HG03432 (cell line): Measurements from ENCODE around the gene MYO18B.

Experiments
- ATAC-seq: cut with Tn5 transposase; IDR thresholded peaks from one replicate; pipeline ENCODE4 v1.9.1; 2021; ENCODE audit warnings: mild to moderate bottlenecking, moderate library complexity; ENCODE audit not compliant: unreplicated experiment

MYO18B gene

DNA sequence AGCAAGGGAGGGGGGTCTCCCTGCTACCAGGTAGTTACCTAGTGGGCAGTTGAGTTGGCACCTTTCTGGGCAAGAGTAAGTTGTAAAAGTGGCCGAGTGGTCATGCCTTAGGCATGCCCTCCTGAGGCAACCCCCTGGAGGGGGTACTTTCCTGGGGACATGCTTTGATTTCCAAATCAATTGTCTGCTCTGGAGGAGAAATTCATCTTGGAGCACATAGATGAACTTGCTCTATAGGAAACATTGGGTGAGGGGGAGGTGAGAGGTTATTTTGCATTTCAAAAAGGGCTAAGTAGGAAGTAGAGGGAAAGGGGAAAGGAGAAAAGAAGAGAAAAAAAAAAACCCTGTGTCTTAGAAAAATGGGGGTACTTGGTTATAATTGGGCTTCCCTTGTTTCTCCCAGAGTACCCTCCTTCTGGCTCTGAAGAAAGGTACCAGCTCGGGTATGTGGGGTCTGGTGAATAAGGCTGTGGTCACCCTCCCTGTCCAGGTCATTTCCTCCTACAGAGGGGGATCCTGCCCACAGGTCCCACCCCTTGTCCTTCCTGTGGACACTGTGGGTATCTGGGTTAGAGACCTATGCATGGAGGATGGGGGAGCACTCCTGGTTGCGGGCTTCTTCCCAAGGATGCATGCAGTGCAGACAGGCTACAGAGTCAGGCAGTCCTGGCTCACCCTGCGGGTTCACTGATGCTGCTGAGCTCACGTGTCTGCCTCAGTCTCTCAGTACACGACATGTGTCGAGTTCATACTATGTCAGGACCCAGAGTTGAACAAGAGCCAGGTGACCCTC is 193.5 kb downstream of the MYO18B start:
- ATAC-seq = no peak

DNA sequence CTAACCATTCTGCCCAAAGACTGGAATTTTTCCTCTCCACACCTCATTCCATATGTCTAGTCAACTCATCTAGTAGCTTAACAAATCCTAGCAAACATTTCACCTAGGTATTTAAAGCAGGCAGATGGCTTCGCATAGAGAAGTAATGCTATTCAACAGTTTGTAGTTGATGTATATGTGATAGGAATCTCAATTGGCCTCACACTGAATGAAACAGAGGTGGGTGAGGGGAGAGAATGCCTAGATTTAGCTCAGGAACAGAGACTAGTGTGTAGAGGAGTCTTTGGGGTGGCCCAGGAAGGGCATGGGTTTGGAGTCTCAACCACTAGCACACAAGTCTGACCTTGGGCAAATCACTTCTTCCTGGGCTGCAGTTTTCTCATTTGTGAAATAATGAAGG is 196.2 kb downstream of the MYO18B start:
- no peak for ATAC-seq

DNA sequence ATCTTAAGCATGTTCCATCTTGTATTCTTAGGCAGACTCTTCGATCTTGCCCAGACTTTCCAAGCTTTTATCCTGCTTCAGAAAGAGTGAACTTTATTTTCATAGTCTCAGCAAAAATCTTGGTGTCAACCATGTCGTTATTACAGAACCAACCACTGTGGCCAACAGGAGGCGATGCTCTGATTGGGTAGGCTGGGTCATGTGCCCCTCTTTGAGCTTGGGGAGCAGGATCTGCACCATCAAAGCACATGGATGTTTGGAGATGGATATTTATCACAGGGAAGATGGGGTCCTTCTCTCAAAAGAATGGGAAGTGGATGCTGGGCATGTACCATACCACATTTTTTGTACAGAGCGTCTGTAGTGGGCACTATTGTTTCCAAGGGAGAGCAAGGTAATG is 197.4 kb downstream of the MYO18B start:
- ATAC-seq = no peak

DNA sequence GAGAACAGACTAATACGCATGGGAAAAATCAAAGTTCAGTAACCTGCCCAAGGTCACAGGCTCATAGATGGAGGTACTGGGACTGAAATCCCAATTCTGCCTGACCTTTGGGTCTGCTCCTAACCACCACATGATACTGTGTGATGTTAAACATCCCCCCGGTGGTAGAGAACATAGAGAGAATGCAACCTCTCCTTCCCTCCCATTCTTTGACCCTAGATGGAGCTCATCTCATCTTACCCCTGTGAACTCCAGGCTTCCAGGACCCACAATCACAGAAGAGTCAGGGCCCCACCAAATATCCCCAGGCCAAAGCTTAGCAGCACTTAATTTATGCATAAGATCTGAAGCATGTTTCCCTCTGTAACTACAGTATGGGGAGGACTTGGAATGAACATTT is 198.5 kb downstream of the MYO18B start:
- ATAC-seq = no peak

DNA sequence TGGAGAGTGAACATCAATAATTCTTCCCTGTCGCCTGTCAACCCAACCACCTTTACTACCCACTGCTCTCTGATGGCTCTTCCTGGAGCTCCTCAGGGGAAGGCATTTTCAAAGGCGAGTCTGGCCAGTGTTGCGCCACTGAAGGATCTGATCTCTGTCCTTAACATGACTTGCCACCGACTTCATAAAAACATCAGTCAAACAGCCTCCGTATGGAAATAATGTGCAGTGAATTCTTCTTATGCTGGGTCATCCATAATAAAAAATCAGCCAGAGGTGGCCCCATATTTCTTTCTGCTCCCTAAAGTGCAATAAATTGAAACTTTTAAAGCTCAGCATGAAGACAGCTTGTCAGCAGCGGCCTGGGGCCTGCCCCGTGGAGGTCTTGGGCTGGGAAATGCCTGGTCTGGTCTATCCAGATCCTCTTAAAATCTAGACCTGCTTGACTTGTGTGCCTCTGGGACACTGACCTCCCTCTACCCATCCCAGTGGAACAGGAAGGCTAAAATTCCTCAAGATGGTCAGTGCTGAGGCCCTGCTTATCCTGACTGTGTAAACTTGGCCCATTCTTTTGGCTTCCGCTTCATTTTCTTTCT is 199.5 kb downstream of the MYO18B start:
- ATAC-seq = no peak

DNA sequence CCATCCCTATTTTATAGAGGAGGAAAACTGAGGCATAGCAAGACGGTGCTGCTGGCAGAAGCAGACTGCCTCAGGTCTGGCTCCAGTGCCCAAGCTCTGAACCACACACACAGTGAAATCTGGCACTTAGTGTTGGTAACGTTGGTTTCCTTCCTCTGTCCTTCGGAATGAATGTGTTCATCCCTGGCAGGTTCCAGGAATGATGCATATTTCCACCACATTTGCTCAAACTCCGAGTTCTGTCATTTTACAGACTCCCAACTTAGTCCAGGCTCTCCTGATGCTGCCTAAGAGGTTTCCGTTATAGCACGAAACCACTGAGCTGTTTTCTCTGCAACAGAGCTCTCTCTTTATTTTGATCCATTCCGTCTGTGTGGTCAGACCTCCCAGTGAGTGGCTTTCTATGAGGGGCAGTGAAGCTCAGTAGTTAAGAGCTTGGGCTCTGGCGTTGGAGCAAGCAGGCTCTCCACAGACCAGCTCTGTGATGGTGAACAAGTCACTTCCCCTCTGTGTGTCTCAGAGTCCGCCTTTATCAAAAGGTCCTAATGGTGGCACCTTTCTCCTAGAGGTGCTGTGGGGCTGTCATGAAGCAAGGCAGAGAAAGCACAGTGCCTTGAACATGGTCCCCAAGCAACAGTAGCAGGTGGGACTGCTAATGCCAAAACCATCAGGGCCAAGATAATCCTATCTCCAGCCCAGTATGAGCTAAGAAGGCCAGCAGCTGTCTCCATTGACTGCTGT is 200.3 kb downstream of the MYO18B start:
- ATAC-seq = no peak

DNA sequence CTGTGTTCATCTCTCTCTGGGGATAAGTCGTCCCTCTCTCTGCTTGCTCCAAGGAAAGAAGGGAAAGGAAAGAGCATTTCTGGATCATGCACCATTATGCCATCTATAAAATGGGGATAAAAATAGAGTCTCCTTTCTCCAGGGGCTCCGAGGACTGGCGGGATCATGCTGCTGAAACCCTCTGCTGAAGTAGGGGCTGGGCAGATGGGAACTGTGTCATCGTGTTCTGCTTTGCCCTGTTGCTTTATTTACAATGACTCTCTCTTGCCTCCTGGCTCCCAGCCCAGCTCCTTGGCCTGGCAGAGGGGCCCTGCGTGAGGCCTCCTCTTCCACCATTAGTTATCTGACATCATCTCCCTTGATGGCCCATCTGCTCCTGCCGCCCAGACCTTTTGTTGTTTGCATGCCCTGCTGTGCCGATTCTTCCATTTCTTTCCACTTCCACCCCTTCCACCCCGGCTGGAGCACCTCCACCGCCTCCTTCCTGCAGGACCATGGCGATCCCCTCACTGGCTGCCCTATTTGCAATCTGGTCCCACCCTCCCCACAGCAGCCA is 200.9 kb downstream of the MYO18B start:
- no peak for ATAC-seq

DNA sequence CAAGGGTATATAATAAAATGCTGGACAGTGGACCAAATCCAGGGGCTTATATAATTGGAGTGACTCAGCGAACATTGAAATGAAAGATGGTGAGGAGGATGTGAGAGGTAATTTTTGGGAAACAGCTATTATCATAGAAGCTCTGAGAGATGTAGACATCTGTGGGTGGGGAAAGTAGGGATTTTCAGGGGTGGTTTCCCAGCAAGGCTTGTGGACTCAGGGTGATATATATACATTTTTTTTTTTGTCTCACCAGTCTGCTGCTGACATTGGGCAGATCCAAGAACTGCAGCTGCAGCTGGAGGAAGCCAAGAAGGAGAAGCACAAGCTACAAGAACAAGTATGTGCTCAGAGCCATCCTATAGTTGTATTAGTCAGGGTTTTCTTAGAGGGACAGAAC is 208.1 kb downstream of the MYO18B start:
- no peak for ATAC-seq

DNA sequence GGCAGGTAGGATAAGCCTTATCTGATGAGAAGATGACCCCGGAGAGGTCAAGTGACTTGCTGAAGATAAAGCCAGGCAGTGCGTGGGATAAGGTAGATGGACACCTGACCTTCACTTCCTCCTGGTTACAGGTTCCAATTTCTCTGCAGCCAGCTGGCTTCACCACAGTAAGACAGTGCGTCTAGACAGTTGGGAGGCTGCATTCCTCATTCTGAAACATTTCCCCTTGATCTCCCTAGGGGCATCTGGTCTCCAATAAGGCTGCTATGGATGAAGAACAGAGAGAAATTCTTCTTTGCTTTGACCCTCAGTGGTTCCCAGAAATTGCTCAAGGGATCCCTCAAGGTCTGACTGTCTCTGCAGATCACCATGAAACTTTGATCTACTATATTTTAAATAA is 211.3 kb downstream of the MYO18B start:
- ATAC-seq = no peak

DNA sequence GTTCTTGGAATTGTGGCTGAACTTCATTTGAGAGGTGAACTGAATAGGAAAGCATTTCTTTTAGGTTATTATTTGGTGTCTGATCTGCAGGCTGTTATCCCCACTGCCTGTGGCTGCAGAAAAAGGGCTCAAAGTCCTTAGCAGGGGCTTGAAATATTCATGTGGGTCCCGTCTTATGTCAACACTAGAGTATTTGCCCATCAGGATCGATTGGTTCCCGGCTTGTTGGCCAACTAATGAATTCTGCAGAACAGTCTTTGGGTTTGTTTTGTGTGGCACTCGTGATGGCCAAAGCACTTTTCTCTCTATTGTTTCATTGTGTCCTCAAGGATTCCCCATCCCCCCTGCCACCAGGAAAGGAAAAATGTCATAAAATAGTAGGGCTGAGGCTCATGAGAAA is 211.9 kb downstream of the MYO18B start:
- no peak for ATAC-seq

DNA sequence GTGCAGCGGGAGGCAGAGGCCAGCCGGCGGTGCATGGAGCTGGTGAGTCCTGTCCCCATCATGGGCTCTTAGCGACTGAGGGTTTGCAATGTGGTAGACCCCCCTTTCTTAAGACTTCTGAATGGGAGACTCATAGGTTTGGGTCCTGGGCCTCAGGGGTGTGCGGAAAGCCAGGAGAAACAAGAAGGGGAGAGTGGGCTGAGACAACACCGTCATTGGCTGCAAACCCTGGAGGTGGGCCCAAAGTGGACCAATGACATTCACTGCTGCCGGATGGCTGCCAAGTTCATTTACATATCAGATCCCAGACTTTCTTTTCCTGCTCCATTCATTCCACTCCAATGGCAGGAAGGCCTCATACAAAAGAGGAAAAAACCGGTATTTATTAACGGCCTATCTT is 213.3 kb downstream of the MYO18B start:
- no peak for ATAC-seq

DNA sequence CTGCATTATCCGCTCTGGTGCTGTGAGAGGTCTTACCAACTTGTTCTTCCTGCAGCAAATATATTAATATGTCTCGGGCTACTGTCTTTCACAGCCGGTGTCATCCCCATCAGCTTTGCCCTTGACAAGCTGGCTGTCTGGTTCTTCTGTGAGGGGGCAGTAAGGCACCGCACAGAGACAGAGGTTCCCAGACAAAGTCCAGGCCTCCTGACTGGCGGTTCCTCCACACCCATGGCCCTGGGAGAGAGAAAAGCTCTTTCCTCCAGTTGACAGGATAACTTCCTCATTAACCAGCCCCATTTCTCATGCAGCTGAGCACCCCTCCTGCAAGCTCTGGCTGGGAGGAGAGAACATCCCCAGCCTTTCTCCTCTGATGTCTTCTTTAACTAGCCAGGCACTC is 214.8 kb downstream of the MYO18B start:
- ATAC-seq = no peak

DNA sequence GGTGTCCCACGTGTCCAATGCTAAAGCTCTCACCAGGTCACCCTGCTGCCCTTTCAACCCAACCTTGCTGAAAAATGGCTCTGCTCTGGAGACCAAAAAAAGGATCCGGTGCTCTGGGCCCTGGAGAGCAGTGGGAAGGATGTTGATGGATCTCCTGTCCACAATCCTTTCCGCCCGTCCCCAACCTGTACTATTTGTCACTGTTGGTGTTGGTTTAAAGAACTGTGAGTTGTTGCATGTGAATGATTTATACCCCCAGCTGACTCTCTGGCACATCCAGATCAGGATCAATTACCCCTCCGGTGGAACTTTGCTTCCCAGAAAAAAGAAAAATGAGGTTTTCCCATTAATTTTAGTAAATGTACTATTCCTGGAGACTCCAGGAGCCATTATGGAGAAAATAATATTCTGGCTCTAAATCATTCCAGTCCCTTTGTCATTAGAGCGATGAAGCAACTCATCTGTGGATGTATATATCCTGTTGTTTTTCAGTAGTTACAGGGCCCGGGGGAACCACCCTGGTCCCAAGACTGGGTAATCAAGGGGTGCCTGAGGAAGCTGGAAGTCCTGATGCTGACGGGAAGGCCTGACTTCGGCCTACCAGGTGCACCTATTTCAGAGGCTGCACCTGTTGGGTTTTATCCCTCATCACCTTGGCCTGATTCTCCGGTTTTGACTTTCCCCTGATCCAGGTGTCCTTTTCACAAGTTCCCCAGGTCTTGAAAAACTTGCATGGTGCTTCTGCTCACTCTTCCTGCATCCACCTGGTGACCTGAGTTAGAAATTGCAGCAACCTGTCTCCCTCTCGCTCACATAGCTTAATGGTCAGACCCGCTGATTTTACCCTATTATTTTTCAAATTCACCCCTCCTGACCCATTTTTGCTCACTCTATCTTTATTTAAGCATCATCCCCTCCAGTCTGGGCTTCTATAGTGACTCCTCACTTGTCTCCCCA is 218.1 kb downstream of the MYO18B start:
- no peak for ATAC-seq

DNA sequence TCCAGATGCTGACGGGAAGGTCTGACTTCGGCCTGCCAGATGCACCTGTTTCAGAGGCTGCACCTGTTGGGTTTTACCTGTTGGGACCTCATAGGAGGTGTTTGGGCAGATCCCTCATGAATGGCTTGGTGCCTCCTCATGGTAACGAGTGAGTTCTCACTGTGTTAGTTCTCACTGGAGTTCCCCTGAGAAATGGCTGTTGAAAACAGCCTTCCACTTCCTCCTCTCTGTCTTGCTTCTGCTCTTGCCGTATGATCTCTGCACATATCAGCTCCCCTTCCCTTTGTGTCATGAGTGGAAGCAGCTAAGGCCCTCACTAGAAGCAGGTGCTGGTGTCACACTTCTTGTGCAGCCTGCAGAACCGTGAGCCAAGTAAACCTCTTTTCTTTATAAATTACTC is 219.7 kb downstream of the MYO18B start:
- ATAC-seq = no peak

DNA sequence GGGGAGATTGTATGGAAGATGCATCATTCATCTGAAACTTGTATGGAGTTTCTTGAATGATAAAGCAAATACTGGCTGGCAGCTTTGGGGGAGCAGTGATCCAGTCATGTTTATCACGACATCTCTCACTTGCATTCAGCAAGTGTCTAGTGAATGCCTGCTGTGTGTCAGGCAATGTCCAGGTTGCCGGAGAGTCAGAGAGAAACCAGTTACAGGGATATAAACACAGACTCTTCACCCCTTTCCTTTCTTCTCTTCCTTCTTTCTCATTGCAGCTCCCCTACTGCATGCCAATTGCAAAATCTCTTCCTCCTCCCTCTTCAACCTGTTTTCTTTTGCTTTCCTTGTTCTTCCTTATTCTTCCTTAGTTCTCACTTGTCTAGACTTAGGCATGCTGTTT is 220.7 kb downstream of the MYO18B start:
- ATAC-seq = no peak

DNA sequence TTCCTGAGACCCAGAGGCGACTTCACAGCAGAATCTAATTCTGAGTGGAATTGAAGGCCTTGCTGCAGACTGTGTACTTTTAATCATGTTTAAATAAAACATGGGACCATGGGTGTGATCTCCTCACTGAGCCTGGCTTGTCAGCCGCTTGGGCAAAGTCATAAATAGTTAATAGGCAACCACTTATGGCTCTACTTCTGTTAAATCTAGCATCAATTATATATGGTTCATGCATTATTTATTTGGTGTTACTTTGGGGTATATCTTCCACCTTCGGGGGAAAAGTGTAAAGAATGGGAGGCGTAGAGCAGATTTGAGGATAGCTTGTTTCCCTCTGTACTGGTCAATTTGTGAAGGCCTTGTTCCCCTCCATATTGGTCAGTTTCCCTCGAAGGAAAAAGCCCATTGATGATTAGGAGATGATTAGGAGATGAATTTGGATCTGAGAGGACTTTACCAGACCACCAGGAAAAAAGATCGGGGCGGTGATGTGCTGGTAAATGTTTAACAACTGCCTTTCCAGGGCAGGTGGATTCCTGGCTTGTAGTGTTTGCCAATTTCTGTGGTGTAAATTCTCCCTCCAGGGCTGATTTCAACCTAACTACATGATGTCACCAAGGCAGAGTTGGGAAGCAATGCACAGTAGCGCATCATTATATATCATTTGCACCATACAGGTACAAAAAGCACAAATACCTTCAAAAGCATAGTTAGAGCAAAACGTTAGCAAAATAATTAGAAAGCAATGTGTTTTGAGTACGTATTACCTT is 223.2 kb downstream of the MYO18B start:
- ATAC-seq = no peak

DNA sequence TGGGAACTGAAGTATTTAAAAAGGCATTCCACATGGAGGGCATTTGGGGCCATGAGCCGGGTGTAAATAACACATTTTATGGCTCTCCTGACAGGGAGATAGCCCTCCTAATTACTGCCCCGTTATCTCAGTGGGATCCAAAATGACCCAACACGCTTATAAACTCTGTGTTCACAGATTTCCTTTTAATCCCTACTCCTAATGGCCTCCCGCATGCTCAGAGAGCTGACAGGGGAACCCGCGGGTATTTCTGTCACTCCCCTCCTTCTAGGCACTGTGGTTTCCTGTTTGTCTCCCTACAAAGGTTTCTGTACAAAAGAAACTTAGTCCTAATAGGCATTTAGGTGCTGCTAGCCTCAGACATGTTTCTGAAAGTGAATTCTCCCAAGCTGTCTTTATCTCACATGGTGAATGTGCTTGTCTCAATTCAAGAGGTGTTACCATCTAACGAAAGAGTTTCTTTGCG is 224.5 kb downstream of the MYO18B start:
- ATAC-seq = no peak

DNA sequence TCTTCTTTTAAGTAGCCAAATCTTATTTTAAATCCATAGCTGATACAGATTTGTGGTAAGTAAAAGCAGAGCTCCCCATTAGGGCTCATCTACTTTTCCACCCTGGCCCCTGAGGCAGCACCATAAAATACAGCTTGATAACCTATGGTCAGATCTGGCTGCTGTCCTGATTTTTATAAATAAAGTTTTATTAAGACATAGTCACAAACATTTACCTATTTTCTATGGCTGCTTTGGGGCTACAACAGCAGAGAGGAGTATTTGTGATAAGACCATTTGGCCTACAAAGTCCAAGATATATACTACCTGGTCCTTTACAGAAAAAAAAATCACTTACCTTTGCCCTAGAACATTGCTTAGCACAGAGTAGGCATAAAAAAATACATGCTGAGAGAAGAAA is 227.3 kb downstream of the MYO18B start:
- no peak for ATAC-seq

DNA sequence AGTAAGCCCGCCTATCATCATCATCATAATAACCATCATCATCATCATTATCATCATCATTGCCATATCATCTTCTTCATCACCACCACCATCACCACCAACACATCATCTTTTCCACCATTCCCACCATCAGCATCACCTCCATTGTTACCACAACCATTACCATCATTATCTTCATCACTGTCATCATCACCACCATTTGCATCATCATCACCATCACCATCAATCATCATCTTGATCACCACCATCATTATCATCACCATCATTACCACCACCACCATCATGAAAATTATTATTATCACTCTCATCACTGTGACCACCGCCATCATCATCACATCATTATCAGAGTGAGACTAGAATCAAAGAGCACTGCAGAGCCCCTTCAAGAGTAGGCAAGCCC is 227.9 kb downstream of the MYO18B start:
- ATAC-seq = no peak

DNA sequence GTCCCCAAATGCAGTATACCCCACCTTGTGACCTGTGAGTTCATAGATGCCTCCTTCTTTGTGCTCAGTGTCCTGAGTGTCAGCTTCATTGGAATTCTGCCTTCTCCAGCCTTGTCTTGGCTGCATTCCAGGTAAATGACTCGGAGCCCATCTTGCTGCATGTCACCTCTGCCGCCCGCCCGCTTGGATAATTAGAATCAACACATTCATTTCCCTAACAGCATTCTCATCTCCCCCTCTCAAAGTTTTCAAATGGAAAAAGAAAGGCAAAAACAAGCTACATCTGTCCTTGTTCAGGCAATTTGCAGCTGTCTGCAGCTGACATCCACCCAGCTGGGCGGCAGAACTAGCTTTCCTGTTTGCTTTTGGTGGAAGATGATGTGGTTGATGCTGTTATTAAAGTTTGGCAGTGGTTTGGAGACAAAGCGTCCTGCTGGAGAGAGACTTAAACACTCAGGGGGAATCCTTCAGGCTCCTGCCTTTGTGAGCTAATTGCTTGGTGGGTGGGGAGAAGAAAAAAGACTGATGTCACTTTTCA is 228.5 kb downstream of the MYO18B start:
- no peak for ATAC-seq
